Bone marrow (tissue), 2 donors: ENCODE data around the gene SIL1.
"Not testable (repeated sequence)": the region's sequence is repeated elsewhere in the genome, so short reads cannot be mapped to it uniquely, and the experiment has no call there.

Experiments
- DNase-seq, 2 donors: peaks; one replicate each; lab custom pipeline; 2025; lab: John Stamatoyannopoulos, UW

Gene SIL1

DNA sequence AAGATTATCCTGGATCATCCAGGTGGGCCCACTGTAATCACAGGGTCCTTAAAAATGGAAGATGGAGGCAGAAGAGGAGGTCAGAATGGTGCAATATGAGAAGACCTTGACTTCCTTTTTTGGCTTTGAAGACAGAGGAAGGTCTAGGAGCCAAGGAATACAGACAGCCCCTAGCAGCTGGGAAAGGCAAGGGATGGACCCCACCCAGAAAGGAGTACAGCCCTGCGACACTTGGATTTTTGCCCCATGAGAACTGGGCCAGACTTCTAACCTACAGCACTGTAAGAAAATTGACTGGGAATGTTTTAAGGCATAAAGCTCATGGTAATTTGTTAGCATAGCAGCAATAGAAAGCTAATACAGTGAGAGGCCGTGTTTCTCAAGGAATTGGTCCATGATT lies 256.1 kb downstream of the SIL1 start:
- DNase-seq = no peak

DNA sequence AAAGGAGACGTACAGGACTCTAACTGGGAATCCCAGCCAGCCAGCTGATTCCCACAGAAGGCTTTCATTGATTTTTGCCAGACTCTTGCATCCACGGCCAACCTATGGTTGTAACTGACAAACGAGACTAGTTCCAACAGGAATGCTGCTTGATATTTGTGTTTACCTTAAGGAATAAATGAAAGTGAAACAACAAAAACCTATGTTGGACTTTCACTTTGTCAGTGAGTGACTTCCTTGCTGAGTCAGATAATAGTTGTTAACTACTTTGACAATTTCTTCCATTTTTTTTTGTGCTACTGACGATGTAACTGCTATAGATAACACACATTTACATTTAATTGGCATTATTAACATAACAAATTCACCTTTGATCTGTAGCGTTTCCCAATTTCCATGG lies 259.6 kb downstream of the SIL1 start:
- peak in 1 of 2 donors; percentile 34 for DNase-seq

DNA sequence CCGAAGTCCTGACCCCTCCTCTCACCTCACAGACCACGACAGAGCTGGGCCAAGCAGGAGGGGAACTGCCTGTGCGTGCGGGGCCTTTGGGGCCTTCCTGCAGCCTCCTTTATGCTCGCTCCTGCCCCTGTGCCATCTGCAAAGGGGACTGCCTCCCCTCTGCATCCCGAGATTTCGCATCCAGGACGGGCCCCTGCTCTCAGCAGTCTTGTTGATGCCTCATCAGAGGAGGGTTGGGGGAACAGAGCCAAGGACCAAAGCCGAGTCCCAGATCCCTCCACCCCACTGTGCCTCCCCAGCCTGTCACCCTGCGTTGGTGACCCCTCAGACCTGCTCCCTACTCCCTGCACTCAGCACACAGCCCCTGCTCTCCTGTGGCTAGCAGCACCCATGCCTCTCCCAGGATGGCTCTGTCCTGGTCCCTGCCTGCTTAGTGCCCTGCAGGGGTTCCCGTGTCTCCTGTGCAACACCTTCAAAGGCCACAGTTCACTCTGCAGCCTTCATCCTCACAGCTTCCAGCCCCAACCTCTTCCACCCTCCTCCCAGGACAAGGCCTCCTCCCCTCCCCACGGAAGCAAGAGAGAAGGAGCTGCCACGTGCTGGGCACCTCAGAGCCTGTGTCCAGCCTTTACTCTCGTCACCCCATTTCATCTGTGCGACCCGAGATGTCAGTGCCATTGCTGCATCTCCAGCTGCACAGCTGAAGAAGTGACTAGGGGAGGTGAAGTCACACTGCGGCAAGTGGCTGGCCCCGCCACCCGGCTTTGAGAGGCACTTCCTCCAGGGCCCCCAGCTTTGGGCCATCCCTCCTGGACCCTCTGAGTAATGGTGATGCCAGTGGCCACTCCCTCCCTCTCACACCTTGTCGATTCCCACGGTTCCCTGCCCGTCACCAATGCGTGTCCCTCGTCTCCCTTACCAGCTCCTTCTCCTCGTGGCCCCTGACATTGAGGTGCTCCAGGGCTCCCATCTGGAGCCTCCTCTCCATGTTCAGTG lies 260.5 kb downstream of the SIL1 start:
- no peak for DNase-seq

DNA sequence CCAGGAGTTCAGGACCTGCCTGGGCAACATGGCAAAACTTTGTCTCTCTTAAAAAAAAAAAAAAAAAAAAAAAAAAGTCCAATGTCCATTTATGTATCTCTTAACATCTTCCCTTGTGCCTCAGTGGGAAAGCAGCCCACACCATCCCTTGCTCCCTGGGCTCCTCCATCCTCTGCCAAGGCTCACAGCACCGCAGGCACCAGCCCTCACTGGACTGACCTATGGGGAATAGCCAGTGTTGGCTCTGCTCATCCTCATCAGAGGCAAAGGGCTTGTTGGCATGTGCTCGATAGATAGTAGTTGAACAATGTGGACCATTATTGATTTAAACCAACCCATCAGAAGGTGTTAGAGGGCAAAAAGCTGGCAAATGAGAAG lies 261.2 kb downstream of the SIL1 start:
- no peak for DNase-seq

DNA sequence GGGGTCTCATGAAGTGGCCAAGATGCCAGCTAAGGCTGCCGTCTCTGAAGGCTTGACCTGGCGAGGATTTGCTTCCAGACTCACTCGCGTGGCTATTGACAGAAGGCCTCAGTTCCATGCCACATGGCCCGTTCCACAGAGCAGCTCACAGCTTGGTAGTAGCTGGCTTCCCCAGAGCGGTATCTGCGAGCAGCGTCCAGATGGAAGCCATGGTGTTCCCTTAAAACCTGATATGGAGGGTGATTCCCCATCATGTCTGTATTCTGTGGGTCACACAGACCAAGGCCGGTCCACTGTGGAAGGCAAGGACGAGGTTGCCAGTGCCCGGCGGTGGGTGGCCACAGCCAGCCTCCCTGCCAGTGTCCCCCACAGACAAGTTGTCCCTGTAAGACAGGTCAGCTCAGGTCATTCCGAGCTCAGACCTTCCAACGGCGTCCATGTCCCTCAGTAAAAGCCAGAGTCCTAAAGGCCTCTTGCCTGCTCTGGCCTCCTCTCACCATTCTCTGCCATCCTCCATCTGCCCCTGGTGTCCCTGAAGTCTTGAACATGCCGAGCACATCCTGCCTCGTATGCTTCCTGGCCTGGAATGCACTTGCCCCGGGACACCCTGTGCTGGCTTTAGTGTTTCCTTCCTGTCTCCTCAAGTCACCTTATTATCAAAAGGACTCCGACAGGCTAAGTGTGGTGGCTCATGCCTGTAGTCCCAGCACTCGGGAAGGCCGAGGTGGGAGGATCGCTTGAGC lies 261.8 kb downstream of the SIL1 start:
- no peak for DNase-seq

DNA sequence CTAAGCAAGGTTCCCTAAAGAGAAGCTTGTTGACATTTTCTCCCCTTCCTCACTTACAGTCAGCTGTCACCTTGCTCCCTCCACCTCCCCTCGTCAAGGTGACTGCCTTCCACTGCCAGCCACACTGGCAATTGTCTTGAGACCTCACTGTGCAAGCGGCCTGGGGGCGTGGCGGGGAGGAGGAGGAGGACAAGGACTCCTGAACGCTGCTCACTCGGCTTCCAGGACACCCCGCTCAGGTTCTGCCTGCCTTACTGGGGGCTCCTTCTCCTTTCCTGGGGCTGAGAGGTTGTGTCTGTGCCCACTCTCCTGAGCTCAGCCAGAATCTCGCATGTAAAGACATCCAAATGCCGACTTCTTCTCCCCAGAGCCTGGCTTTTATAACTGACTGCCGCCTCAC lies 262.7 kb downstream of the SIL1 start:
- DNase-seq = no peak

DNA sequence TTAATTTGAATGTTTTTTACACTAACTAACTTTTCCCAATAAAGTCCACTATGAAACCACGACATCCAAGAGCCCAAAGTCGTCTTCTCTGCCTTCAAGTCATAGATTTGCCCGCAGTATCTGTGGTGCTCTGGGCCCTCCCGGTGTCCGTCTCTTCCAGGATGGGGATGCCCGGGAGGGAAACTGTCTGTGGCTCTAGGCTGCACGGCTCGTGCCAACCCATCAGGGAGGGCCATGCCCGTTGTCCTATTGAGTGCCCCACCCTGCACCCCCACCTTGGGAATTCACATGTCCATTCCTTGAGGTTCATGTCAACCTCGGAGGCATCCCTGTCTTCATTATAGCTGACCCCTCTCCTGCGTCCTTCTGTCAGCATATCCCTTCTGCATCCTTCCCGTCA lies 263.2 kb downstream of the SIL1 start:
- DNase-seq = no peak

DNA sequence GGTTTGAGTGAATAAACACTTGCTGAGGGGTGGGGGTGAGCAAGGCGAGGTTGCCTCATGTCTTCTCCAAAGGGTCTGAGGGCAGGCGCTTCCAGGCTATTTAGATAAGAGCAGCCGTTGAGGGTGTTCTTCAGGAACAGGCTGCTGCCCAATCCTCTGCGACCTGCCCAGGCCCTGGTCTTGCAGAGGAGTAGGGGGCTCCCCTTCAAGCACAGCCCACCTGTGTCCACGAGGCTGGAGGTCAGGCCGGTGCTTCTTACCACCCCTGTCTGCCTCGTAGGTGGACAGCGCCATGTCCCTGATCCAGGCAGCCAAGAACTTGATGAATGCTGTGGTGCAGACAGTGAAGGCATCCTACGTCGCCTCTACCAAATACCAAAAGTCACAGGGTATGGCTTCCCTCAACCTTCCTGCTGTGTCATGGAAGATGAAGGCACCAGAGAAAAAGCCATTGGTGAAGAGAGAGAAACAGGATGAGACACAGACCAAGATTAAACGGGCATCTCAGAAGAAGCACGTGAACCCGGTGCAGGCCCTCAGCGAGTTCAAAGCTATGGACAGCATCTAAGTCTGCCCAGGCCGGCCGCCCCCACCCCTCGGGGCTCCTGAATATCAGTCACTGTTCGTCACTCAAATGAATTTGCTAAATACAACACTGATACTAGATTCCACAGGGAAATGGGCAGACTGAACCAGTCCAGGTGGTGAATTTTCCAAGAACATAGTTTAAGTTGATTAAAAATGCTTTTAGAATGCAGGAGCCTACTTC lies 264.5 kb downstream of the SIL1 start:
- DNase-seq = no peak

DNA sequence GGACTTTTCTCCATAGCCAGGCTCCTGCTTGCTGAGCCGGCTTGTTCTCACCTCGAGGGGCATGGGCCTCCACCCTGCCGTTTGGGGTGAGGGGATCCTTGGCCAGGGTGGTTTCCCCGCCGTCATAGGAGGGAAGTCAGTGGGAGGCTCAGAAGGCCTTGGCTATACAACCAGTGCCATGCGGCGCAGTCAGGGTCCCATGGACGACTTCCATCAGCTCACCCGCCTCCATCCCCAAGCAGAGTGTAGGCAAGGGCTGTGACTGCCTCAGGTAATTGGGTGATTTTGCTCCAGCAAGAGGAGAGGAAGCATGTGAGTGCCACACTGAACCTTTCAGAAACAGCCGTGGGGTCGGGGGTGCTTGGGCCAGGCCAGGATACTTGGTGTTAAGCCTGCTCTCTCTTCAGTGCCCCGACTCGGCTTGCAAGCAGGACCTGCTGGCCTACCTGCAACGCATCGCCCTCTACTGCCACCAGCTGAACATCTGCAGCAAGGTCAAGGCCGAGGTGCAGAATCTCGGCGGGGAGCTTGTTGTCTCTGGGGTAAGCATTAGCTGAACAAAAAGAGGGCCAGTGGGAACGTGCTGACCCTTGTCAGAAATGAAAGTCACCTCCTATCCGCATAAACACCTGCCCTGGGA lies 265.9 kb downstream of the SIL1 start:
- no peak for DNase-seq

DNA sequence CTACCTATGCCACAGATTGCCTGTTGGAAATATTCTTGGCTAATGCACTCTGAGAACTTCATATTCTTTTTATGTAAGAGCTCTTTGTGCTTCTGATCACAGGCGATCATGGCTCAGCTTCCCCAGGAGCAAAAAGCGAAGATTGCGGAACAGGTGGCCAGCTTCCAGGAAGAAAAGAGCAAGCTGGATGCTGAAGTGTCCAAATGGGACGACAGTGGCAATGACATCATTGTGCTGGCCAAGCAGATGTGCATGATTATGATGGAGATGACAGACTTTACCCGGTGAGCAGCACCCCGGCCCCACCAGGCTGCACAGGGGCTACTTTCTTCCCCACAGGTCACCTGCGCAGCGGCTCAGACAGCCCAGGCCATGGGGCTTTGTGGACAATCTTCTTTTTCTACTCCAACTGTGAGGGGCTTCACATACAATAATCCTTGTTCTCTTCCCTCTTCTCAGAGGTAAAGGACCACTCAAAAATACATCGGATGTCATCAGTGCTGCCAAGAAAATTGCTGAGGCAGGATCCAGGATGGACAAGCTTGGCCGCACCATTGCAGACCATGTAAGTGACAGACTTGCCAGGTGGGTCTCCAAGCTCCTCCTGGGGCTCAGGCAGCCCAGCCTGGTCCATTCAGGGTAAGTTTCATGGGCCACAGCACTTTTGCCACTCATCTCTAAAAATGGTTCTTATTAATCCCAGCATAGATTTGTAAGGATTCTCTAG lies 267.6 kb downstream of the SIL1 start:
- no peak for DNase-seq

DNA sequence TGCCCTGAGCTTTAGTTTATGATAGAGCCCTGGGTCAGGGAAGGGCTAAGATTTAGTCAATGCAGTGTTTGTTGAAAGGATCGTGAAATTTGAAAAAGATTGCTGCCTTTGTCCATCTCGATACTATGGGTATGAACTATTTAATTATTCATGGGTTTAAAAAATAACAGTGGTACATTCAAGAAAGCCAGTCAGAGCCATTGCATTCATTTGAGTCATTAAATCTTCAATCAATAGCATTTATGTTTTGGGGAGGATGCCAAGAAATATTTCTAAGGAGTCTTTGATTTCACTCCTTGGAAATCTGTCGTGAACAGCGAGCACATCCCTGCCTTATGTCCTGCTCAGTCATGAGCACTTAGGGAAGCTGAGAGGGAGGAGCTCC lies 268.6 kb downstream of the SIL1 start:
- DNase-seq = no peak

DNA sequence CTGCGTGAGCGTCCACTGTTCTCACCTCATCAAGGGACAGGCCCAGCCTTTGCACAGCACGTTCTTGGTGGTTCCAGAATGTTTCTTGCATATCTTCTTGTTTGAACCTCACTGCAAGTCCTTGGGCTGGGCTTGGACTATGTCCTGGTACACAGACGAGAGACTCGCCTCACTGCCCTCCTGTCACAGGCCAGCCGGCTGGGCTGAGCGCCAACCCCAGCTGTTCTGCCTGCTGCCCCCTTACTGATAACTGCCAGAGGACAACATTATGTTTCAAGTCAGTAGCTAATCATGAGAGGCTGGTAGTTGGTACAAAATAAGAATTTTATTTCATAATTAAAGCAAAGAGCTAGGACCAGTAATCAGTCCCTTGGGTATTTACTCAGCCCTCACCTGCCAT lies 270.2 kb downstream of the SIL1 start:
- DNase-seq = no peak

DNA sequence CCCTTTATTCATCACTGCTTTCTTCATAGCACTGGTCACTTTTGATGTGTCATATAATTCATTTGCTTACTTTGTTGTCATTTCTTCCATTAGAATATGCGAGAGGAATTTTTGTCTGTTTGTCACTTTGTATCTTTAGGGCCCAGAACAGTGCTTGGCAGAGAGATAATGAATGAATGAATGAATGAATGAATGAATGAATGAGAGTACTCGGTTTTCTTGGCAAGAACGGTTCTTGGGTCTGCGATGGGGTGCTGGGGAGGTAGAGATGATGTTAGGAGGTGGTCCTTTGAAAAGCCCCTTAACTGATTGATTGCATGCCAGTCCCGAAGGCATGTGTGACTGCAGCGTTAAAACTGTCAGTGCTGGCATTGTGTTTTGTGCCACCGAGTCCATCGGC lies 270.6 kb downstream of the SIL1 start:
- DNase-seq = no peak

DNA sequence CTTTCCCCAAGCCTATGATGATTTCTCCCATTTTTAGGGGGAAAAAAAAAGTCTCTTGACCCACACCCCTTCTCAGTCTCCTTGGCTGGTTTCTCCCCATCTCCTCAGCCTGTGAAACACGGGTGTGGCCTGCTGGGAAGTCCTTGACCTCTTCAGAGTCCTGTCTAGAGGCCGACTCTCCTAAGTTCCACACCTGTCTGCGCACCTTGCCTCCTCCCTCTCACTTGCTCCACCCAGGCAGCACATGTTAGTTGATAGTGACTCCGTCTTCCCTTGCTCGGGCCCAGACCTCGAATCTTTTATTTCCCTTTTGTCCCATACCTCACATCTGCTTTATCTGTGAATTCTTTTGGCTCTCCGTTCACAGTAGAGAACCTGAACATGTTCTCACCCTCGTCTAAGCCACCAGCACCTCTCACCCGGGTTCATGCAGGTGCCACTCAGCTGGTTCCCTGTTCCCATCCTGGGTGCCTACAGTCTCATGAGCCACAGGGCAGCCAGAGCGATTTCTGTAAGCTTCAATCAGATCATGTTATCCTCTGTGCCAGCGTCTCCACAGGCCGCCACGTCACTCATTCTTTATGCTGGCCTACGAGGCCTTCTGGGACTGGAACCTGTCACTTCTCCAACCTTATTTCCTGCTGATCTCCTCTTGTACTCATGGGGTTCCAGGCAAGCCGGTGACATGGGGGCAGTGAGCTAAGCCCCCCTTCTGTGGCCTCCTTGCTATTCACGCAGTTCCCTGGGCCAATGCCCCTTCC lies 271.3 kb downstream of the SIL1 start:
- no peak for DNase-seq

DNA sequence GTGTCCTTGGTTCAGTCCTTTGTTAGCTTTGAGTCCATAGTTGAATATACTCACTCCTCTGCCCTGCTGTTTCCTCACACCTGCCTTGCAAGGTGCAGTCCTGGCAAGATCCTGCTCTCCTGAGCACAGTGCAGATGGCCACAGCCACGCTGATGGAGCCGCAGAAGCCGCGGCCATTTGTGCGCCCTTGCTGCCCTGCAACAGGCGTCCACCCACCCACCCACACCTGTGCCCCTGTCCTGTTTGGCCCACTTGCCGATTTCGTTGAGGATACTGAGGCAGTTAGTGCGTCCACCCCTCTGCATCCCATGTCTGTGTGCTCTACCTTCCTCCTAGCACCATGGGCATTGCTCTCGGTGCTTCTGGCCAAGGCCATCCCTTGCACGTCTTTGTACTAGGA lies 271.9 kb downstream of the SIL1 start:
- no peak for DNase-seq

DNA sequence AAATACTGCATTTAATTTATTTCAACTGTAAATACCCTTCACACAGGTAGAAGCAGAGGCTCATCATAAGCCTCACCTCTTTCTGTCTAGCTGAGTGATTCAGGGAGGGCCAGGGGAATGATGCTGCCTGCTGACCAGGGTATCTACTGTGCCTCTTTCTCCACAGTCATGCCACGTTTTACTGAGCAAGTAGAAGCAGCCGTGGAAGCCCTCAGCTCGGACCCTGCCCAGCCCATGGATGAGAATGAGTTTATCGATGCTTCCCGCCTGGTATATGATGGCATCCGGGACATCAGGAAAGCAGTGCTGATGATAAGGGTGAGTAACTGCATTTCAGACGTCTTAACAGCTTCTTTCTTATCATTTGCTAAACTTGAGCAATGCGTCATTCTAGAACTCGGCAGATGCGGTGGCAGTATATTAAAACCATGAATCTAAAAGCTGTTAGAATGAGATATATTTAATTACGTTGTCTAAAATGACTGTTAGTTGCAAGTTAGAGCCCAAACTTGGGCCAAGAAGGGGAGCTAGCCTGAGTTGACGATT lies 273.0 kb downstream of the SIL1 start:
- DNase-seq = no peak

DNA sequence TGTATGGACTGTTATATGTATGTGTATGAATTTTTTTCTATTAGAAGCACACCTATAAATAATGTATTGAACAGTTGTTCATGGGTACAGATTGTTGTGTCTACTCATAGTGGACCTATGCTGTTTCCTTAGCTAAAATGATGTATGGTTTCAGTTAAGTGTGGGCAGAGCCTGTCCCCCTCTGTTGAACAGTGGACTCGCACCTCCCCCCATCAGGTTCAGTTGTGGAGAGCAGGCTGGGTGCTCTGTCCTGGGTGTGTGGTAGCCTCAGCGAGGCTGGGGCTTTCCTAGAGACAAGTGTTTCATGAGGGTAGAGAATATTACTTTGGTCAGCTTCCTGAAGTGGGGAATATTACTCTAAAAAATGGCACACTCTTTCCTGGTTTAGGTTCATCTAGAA lies 275.7 kb downstream of the SIL1 start:
- DNase-seq = no peak

DNA sequence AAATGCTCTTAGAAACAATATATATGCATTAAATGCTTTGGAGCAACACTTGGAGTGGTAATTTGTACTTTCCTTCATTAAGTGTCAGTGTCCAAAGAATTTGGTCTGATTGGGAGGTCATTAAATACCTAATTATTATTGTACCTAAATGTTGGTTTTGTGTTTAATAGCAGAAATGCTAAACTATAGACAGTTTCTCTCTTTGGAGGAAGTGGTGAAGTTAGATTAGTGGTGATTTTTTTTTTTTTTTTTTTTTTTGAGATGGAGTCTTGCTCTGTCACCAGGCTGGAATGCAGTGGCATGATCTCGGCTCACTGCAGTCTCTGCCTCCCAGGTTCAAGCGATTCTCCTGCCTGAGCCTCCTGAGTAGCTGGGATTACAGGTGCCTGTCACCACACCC lies 276.8 kb downstream of the SIL1 start:
- not testable (repeated sequence) for DNase-seq

DNA sequence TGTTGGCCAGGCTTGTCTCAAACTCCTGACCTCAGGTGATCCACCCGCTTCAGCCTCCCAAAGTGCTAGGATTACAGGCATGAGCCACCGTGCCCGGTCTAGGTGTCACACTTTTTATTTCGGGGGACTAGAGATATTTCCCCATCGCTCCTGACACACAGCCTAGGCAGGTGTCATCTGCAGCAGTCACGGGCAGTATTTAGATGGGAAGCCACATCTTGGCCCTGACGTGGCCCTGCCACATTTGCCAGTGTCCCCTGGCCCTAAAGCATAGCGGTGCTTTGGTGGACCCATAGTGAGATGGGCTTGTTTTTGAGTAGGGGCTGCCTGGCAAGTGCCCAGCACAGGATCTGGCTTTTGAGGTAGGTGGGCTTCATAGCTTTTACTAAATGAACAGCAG lies 278.0 kb downstream of the SIL1 start:
- DNase-seq = no peak

DNA sequence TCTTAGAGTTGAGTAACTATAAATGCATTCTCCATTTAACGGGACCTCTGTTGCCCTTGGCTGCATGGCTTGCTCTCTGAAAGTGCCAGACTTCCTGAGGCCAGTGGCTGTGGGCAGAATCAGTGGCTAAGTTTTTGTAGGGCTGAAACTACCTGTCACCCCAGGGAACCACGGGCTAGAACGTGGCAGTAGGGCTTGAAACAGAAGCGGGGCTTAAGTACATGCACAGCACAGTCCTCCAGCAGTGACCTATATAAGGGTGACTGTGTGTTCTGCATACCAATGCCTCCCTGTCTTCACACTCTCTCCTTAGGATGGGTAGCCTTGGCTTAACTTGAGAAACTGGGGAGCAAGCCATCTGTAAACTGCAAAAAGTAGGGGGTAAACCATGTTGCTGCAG lies 279.5 kb downstream of the SIL1 start:
- no peak for DNase-seq
